Fibroblast of the aortic adventitia (primary cell): ENCODE measurements around the gene QRFPR. TPM values are rescaled to one million over a fixed set of nuclear protein-coding genes. Genes with fewer than 3 reads are reported as not detected.
A peak's percentile ranks its signal among the peaks of the same experiment; 100 is the strongest.
"Not testable (repeated sequence)": the region's sequence is repeated elsewhere in the genome, so short reads cannot be mapped to it uniquely, and the experiment has no call there.

Source experiments
- DNase-seq: peaks from one replicate; pipeline ENCODE4 v3.0.0-alpha.2; 2010; ENCODE audit warnings: low read depth
- H3K4me3 ChIP-seq: 2 replicates; pipeline ENCODE4 v1.5.1; 2011; ENCODE audit warnings: low read depth, mild to moderate bottlenecking, control low read depth, low read length, moderate library complexity
- CTCF ChIP-seq: IDR thresholded peaks from 2 replicates; pipeline ENCODE4 v1.5.1; 2011; ENCODE audit warnings: mild to moderate bottlenecking, low read length, control low read depth, inconsistent platforms; ENCODE audit not compliant: insufficient read depth
- total RNA-seq: library from RNA; depleted of rRNA; stranded (reverse); fragments of >200 nt; gene quantifications from 2 replicates; pipeline ENCODE4 v1.2.3, GENCODE V29; 2012; ENCODE audit warnings: low replicate concordance

Gene QRFPR
- total RNA-seq, 1 donor = not detected

GRCh38 chr4:121324331-121324730 is 56.5 kb downstream of the QRFPR start:
- no peak overlapping the region for H3K4me3 ChIP-seq
- no peak for TF ChIP-seq CTCF
- no peak for DNase-seq

- TF ChIP-seq CTCF = no peak
- DNase-seq = no peak
- H3K4me3 ChIP-seq = no peak overlapping the region
These were observed 59.4 kb downstream of the QRFPR start for GRCh38 chr4:121321466-121321865.

- no peak for DNase-seq
- no peak for TF ChIP-seq CTCF
- no peak overlapping the region for H3K4me3 ChIP-seq
These were observed 64.7 kb downstream of the QRFPR start for GRCh38 chr4:121316091-121316490.

DNA sequence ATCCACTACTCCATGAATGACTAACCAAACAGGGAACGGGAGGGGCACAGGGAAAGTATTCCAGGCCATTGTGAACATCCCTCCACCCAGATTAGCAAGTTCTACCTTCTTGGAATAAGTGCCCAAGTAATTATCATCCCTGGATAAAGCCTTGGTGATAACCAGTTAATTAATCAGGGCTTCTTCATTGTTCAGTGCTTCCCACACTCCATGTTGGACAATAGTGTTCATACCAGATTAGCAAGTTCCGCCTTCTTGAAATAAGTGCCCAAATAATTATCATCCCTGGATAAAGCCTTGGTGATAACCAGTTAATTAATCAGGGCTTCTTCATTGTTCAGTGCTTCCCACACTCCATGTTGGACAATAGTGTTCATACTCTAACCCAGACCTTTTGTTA is 67.4 kb downstream of the QRFPR start:
- not testable (repeated sequence) for DNase-seq, H3K4me3 ChIP-seq

DNA sequence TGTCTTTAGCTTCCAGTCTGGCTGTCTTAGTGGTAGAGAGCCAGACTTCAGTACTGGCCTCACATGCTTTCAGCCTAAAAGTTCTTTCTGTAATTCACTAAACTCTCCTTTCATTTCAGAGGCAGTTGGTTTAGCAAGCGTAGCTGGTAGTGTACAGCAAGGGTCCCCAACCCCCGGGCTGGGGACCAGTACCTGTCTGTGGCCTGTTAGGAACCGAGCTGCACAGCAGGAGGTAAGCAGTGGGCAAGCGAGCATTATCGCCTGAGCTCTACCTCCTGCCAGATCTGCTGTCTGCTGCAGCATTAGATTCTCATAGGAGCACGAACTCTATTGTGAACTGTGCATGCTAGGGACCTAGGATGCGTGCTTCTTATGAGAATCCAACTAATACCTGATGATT is 72.0 kb downstream of the QRFPR start:
- no peak for TF ChIP-seq CTCF
- DNase-seq = no peak
- H3K4me3 ChIP-seq = no peak overlapping the region

DNA sequence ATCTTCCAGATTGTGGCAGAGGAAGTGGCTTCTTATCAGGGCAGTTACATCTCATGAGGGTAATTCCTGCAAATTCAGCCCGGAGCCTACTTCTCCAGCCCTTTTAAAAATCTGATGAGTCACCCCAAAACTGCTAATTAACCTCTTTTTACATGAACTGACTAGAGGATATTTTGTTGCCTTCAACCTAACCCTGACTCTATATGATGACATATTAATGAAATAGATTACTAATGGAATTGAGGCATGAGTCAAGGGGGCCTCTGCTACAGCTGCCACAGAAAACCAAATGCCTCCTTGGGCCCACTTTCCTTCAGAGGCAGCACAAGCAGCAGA is 72.5 kb downstream of the QRFPR start:
- peak; percentile 1 for DNase-seq
- no peak for TF ChIP-seq CTCF

GRCh38 chr4:121307445-121308327 is 73.1 kb downstream of the QRFPR start:
- peak; percentile 74 for TF ChIP-seq CTCF
- peak; percentile 59 for DNase-seq

More for the DNA sequence above, 72.5 kb downstream of the QRFPR start:
- no peak overlapping the region for H3K4me3 ChIP-seq

More at GRCh38 chr4:121307445-121308327, 73.1 kb downstream of the QRFPR start:
- H3K4me3 ChIP-seq = no peak overlapping the region
